HG03025 (cell line): ENCODE measurements around the gene RFX7.

Experiments used
- ATAC-seq: cut with Tn5 transposase; IDR thresholded peaks from one replicate; pipeline ENCODE4 v1.9.1; 2021; ENCODE audit warnings: mild to moderate bottlenecking, moderate library complexity; ENCODE audit not compliant: unreplicated experiment, low FRiP score

RFX7 gene

DNA sequence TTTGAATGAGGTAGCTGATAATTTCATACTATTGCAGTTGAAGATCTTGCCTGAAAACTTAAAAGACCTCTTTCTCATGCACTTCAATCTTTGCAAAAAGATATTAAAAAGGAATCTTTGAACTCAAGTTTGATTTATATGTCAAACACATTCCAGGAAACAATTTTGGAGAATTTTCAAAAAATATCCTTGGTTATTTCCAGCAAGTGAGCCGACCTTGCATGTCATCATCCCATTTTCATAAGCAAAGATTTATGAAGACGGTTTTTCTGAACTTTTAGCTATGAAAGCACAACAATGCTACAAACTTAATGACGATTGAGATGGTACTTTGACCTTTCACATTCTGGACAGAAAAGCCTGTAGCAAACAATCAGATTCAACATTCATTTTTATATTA, 95.6 kb downstream of the RFX7 start:
- ATAC-seq: no peak

- no peak for ATAC-seq
Observed at GRCh38 chr15:56146756-56147155, 96.9 kb downstream of the RFX7 start.

- no peak for ATAC-seq
Observed at GRCh38 chr15:56128081-56128480, 115.6 kb downstream of the RFX7 start.

DNA sequence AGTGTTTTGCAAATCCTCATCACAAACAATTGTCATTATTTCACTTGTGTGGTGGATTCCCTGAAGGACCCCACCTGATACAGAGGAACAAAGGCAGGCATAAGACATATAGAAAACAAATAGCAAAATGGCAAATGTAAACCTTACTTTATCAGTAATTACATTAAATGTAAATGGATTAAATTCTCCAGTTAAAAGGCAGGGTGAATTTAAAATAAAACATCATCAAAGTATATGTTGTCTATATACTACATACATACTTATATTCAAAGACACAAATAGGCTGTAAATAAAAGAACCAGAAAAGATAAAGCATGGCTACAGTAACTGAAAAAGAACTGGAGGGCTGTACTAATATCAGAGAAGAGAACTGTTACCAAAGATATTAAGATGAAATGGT, 117.3 kb downstream of the RFX7 start:
- ATAC-seq: no peak

- ATAC-seq: no peak
Observed at GRCh38 chr15:56124391-56124790, 119.3 kb downstream of the RFX7 start.

DNA sequence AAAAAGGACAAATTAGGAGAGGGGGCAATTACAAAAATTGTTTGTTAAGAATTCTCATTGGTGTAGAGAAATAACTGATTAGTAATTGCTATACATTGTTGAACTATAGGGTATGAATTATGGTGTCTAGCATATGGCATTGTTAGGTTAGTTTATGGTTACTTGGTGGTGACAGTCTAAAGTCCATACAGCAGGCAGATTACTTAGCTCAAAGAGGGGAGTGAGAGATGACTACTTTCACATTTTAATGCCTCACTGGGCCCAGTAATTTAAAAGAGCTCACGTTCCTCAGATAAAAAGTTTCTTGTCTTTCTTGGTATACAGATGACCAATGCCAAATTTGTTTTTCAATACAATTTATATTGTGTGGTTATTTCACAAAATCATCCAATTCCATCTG, 137.8 kb downstream of the RFX7 start:
- no peak for ATAC-seq

- ATAC-seq: no peak
Observed at GRCh38 chr15:56102441-56102840, 141.2 kb downstream of the RFX7 start.

DNA sequence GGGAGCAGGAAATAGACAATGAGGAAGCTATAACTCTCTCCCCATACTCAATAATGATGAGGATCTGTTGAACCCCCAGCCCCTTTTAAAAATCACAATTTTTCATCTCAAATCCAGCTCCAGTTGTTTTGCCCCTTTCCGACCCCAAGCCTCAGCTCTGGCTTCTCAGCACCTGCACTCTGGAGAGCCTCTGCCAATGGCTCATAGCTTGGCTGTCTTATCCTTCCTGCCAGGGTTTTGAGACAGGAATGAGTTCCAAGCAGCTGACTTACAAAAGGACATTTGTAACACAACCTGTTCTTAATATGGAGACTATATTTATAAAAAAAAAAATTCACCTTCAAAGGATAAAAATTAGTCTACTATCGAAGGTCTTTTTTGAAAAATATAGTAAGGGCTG, 144.4 kb downstream of the RFX7 start:
- ATAC-seq: no peak

DNA sequence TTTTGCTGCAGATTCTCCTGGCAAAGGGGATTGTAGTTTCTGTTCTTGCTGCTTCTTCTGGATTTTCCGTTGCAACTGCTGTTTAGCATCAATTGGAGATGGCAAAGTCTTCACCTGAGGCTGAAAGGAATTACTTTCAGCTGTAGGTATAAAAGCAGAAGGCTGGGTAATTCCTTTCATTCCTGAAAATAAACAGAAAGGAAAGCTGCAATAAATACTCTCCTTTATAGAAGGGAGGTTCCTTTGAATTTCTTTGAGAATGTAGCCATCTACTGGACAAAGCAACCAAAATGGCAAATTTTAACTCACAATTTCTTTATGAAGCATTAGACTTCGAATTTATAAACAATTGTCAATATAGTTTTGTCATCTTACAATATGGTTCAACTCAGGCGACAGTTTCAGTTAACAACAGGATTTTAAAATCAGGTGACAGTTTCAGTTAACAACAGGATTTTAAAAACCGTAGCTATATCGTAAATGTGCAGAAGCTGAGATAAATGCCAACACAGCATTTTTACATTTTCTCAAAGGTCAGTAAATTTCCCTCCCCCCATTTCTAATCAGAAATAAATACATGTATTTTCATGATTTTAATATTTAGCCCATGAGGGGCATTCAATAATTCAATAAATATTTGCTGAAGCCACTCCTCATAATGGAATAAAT, 145.3 kb downstream of the RFX7 start:
- ATAC-seq: no peak

DNA sequence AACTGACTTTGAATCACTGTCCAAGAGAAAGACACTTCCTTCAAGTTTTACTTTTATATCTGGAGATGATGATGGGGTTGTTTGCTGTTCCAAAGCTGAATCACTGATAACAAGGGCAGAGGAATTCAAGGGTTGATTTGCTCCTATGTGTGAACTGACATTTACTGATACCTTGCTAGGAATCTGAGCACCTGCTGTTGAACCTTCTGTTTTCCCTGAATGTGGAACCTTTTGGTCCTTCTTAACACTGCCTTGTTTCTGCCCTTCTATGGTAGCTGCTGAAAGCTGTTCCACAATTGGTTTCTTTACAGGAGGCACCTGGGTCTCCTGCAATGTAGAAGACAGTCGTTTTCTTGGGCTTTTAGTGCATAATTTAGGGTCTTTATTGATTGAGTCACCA, 148.3 kb downstream of the RFX7 start:
- ATAC-seq: no peak

DNA sequence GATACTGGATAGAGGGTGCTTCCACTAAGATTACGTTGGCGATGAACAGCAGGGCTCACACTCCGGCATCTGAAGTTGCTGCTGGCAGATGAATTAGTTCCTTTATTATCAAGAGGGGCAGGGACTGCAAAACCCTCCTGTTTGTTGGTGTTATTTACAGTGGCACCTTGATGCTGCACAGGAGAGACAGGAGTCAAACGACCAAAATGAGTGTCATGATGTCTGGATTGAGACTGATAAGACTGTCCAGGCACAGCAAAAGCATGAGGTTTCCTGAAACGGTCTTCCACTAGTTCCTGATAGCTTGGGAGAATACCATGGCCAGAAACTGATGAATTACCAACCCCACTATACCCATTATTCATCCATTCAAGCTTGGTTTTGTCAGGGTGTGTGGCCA, 149.5 kb downstream of the RFX7 start:
- no peak for ATAC-seq

- ATAC-seq: no peak
Observed at GRCh38 chr15:56088389-56088788, 155.3 kb downstream of the RFX7 start.

GRCh38 chr15:56086566-56086965, 157.1 kb downstream of the RFX7 start:
- ATAC-seq: no peak

- no peak for ATAC-seq
Observed at GRCh38 chr15:56082263-56082761, 161.4 kb downstream of the RFX7 start.

- ATAC-seq: no peak
Observed at GRCh38 chr15:56077081-56077480, 166.6 kb downstream of the RFX7 start.

GRCh38 chr15:56076640-56077039, 167.0 kb downstream of the RFX7 start:
- ATAC-seq: no peak

GRCh38 chr15:56074481-56075265, 169.0 kb downstream of the RFX7 start:
- ATAC-seq: no peak

DNA sequence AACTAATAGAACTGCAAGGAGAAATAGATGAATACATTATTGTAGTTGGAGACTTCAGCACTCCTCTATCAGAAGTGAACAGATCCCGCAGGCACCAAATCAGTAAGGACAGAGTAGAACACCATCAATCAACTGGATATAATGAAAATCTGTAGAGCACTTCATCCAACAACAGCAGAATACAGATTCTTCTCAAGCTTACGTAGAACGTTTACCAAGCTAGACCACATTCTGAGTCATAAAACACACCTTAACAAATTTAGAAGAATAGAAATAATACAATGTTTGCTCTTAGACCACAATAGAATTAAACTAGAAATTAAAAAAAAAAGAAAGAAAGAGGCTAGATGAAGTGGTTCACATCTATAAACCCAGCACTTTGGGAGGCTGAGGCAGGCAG, 179.5 kb downstream of the RFX7 start:
- no peak for ATAC-seq

- no peak for ATAC-seq
Observed at GRCh38 chr15:56059716-56060115, 184.0 kb downstream of the RFX7 start.

DNA sequence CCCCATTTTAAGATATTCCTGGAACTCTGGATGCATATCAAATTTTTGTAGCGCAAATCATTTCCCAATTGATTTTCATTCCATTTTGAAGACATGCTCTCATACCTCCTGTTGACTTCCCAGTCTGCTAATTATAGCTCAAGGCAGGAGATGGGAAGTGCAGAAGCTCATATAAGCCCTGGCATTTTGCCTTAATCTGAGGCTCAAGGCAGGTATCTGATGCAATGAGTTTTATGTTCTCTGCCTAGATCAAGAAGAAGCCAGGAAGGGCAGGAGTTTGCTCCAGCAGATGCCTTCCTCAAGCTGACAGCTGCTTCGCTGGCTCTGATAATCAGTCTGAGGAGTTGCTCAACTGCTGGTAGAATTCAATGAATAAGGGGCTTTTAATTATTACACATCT, 184.7 kb downstream of the RFX7 start:
- ATAC-seq: no peak

DNA sequence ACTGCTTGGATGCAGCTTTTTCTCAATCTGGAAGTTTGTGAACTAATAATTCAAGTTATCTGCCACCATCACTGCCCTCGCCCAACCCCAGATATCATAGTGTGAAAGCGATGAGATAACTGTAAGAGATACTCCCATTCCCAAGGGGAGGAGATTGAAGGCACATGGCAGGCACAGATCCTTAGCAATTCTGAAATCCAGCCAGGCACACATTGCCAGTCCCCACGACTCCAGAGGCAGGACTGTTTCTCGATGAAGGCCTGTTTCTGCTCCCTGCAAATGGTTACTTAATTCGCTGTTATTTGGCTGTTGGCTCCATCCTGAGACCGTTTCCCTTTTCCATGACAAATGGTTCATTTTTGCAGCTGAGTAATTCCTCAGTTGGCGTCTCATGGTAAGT, 187.1 kb downstream of the RFX7 start:
- ATAC-seq: no peak

- ATAC-seq: no peak
Observed at GRCh38 chr15:56053046-56053400, 190.7 kb downstream of the RFX7 start.
